Fibroblast of pulmonary artery (primary cell): Measurements from ENCODE around the gene SMG6.

Source experiments
- DNase-seq: peaks from one replicate; pipeline ENCODE4 v3.0.0-alpha.2; 2010; ENCODE audit warnings: low read depth
- H3K4me3 ChIP-seq: replicated peaks from 2 replicates; pipeline ENCODE4 v1.5.1; 2011; ENCODE audit warnings: low read depth, mild to moderate bottlenecking, control low read depth, low read length, moderate library complexity
- CTCF ChIP-seq: IDR thresholded peaks from 2 replicates; pipeline ENCODE4 v1.5.1; 2011; ENCODE audit warnings: mild to moderate bottlenecking, control low read depth, low read length, inconsistent platforms; ENCODE audit errors: missing control alignments

SMG6 gene

GRCh38 chr17:2075336-2076086, 228.1 kb downstream of the SMG6 start:
- no peak for TF ChIP-seq CTCF
- peak; percentile 66 for DNase-seq
- H3K4me3 ChIP-seq = no peak overlapping the region

- TF ChIP-seq CTCF = no peak
- no peak overlapping the region for H3K4me3 ChIP-seq
- no peak for DNase-seq
Observed at GRCh38 chr17:2074919-2075318, 228.7 kb downstream of the SMG6 start.

GRCh38 chr17:2071455-2072281, 231.9 kb downstream of the SMG6 start:
- TF ChIP-seq CTCF = no peak
- DNase-seq = peak; percentile 87
- H3K4me3 ChIP-seq = no peak overlapping the region

- no peak for TF ChIP-seq CTCF
- H3K4me3 ChIP-seq = no peak overlapping the region
- DNase-seq = no peak
Observed at GRCh38 chr17:2071024-2071385, 232.6 kb downstream of the SMG6 start.

- no peak for TF ChIP-seq CTCF
- DNase-seq = no peak
- no peak overlapping the region for H3K4me3 ChIP-seq
Observed at GRCh38 chr17:2070241-2071023, 233.2 kb downstream of the SMG6 start.

- H3K4me3 ChIP-seq = no peak overlapping the region
- DNase-seq = peak; percentile 43
- TF ChIP-seq CTCF = no peak
Observed at GRCh38 chr17:2068519-2069051, 235.0 kb downstream of the SMG6 start.
